Activated T-cell treated with anti-CD3 and anti-CD28 coated beads, Interleukin-2, amount 50 U/mL, for 1 hour (primary cell): ENCODE results near the gene HBZ.
"Not testable (repeated sequence)": the region's sequence is repeated elsewhere in the genome, so short reads cannot be mapped to it uniquely, and the experiment has no call there.

ENCODE experiments used
- DNase-seq: peaks from one replicate; pipeline ENCODE4 v3.0.0-alpha.2; 2020

Gene HBZ

GRCh38 chr16:152141-153128 lies at the start of gene HBZ:
HBZ (plus strand) TSS chr16:152644; CDS start chr16:152910, 266 bp downstream.
- no peak for DNase-seq

- no peak for DNase-seq
Measured at GRCh38 chr16:104355-104754, 48.1 kb upstream of the HBZ start.

- no peak for DNase-seq
Measured at GRCh38 chr16:104928-105327, 47.5 kb upstream of the HBZ start.

- no peak for DNase-seq
Measured at GRCh38 chr16:105521-105920, 46.9 kb upstream of the HBZ start.

- DNase-seq: peak; percentile 40
Measured at GRCh38 chr16:106623-107324, 45.7 kb upstream of the HBZ start.

GRCh38 chr16:112153-112840 lies 40.1 kb upstream of the HBZ start:
- DNase-seq: no peak

GRCh38 chr16:114327-114726 lies 38.1 kb upstream of the HBZ start:
- no peak for DNase-seq

- DNase-seq: no peak
Measured at GRCh38 chr16:116015-116414, 36.4 kb upstream of the HBZ start.

GRCh38 chr16:117379-118365 lies 34.8 kb upstream of the HBZ start:
- DNase-seq: peak; percentile 68

GRCh38 chr16:118857-119256 lies 33.6 kb upstream of the HBZ start:
- no peak for DNase-seq

GRCh38 chr16:119295-119694 lies 33.1 kb upstream of the HBZ start:
- no peak for DNase-seq

- DNase-seq: no peak
Measured at GRCh38 chr16:119835-120491, 32.5 kb upstream of the HBZ start.

- DNase-seq: no peak
Measured at GRCh38 chr16:120756-121155, 31.7 kb upstream of the HBZ start.

GRCh38 chr16:122361-122760 lies 30.1 kb upstream of the HBZ start:
- DNase-seq: no peak

- DNase-seq: not testable (repeated sequence)
Measured at GRCh38 chr16:123558-124350, 28.7 kb upstream of the HBZ start.

GRCh38 chr16:125011-125410 lies 27.4 kb upstream of the HBZ start:
- no peak for DNase-seq

- no peak for DNase-seq
Measured at GRCh38 chr16:129075-129474, 23.4 kb upstream of the HBZ start.

- no peak for DNase-seq
Measured at GRCh38 chr16:130533-131173, 21.8 kb upstream of the HBZ start.

GRCh38 chr16:132120-132519 lies 20.3 kb upstream of the HBZ start:
- no peak for DNase-seq

GRCh38 chr16:133716-134115 lies 18.7 kb upstream of the HBZ start:
- no peak for DNase-seq
